Erythroblast (primary cell): ENCODE measurements around the gene MED27.

Experiments
- GATA1 ChIP-seq: IDR thresholded peaks from 2 replicates; pipeline ENCODE4 v1.6.1; 2011; ENCODE audit warnings: low read depth, mild to moderate bottlenecking, control low read depth, low read length, moderate library complexity
- POLR2A ChIP-seq: IDR thresholded peaks from 2 replicates; pipeline ENCODE4 v1.6.1; 2011; ENCODE audit warnings: mild to moderate bottlenecking, low read length

DNA sequence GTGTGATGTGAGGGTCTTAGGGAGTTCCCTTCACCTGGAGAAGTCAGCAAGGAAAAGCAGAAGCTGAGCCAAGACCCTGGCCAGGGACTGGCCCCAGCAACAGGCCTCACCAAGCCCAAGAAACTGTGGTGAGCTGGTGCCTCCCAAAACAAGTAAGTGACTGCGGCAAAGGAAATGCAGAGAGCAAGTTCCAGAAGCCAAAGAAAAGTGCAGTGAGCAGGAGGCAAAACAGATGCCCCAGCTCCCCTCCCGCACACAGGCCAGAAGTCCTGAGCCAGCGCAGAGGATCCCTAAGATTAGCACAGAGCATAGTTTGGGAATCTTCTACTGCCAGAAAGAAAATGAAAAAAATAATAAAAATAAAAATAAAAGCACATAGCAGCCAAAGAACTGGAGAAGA, 13.2 kb downstream of the MED27 start:
- TF ChIP-seq POLR2A (no peak), GATA1 (no peak)
